Thoracic aorta (tissue), 2 donors: ENCODE results near the gene ACTRT2. TPM values are rescaled to one million over a fixed set of nuclear protein-coding genes. Genes with fewer than 3 reads are reported as not detected.
A peak's percentile ranks its signal among the peaks of the same experiment; 100 is the strongest.

Experiments
- ATAC-seq: fragments of 150-250 bp; one replicate; pipeline ENCODE4 v1.8.0; 2017; ENCODE audit warnings: low read depth; ENCODE audit not compliant: insufficient number of reproducible peaks, low FRiP score
- DNase-seq: peaks from one replicate; pipeline ENCODE4 v3.0.0-alpha.2; 2020; ENCODE audit warnings: low spot score
- H3K27ac ChIP-seq, 2 donors: fragments of 200-600 bp; sonication (generic); 1 replicate in 1 of 2; 2 replicates in 1 of 2; pipeline ENCODE4 v1.5.1; 2016; ENCODE audit warnings: mild to moderate bottlenecking in 2 of 2, moderate library complexity in 2 of 2
- H3K27me3 ChIP-seq: fragments of 200-600 bp; sonication (generic); replicated peaks from 2 replicates; pipeline ENCODE4 v1.6.0; 2016; ENCODE audit warnings: mild to moderate bottlenecking; ENCODE audit not compliant: insufficient read depth
- H3K36me3 ChIP-seq: fragments of 200-600 bp; sonication (generic); one replicate; pipeline ENCODE4 v1.5.1; 2016
- H3K4me1 ChIP-seq, 2 donors: fragments of 200-600 bp; sonication (generic); 1 replicate in 1 of 2; 2 replicates in 1 of 2; pipeline versions ENCODE4 v1.5.1 to v1.6.0; 2016; ENCODE audit warnings: low read depth in 2 of 2, mild to moderate bottlenecking in 1 of 2; ENCODE audit not compliant: control insufficient read depth in 1 of 2
- H3K4me3 ChIP-seq: fragments of 200-600 bp; sonication (generic); 2 replicates; pipeline ENCODE4 v1.5.1; 2016; ENCODE audit warnings: mild to moderate bottlenecking
- H3K9me3 ChIP-seq: fragments of 200-600 bp; sonication (generic); 2 replicates; pipeline ENCODE4 v1.5.1; 2016
- CTCF ChIP-seq: fragments of 200-600 bp; sonication (generic); IDR thresholded peaks from one replicate; pipeline ENCODE4 v1.5.1; 2019; ENCODE audit warnings: antibody characterized with exemption
- total RNA-seq, 2 donors: library from RNA; depleted of rRNA; stranded (reverse); fragments of >200 nt; gene quantifications; one replicate each; pipeline versions ENCODE4 v1.1.0 to v1.2.3, GENCODE V29; 2016

The ACTRT2 gene
- total RNA-seq, 2 donors from 2014 or later = not detected

- DNase-seq = no peak
- peak overlapping the region; percentile 58 to 94 for H3K27ac ChIP-seq
- peaks cover 8% of the 10 kb centered on the region for H3K36me3 ChIP-seq
- peaks cover 11 to 51% of the 10 kb centered on the region in 2 donors for H3K4me1 ChIP-seq
- no peak for TF ChIP-seq CTCF
- H3K4me3 ChIP-seq = peak overlapping the region; percentile 91
- H3K9me3 ChIP-seq = no peaks in the 10 kb centered on the region
- no peaks in the 10 kb centered on the region for H3K27me3 ChIP-seq
- ATAC-seq = no peak
These were observed 42.4 kb downstream of the ACTRT2 start for GRCh38 chr1:3063379-3064295.

- Histone ChIP-seq H3K27ac (peak overlapping the region; percentile 58 to 94), H3K4me3 (peak overlapping the region; percentile 91)
These were observed 43.1 kb downstream of the ACTRT2 start for GRCh38 chr1:3064296-3064850.

GRCh38 chr1:3064901-3065300 lies 43.6 kb downstream of the ACTRT2 start:
- ATAC-seq = no peak
- no peaks in the 10 kb centered on the region for H3K9me3 ChIP-seq
- peak overlapping the region; percentile 91 for H3K4me3 ChIP-seq
- TF ChIP-seq CTCF = no peak
- H3K27ac ChIP-seq = peak overlapping the region; percentile 58 to 94
- H3K27me3 ChIP-seq = no peaks in the 10 kb centered on the region
- peaks cover 11 to 51% of the 10 kb centered on the region in 2 donors for H3K4me1 ChIP-seq
- DNase-seq = no peak
- no peaks in the 10 kb centered on the region for H3K36me3 ChIP-seq

More at GRCh38 chr1:3064296-3064850, 43.1 kb downstream of the ACTRT2 start:
- Histone ChIP-seq H3K36me3 (peaks cover 2% of the 10 kb centered on the region), H3K27me3 (no peaks in the 10 kb centered on the region), H3K9me3 (no peaks in the 10 kb centered on the region), H3K4me1 (peaks cover 11 to 51% of the 10 kb centered on the region in 2 donors)
- no peak for TF ChIP-seq CTCF
- ATAC-seq (no peak), DNase-seq (no peak)

- H3K4me3 ChIP-seq = peak overlapping the region; percentile 91
- ATAC-seq = no peak
- peaks cover 11 to 51% of the 10 kb centered on the region in 2 donors for H3K4me1 ChIP-seq
- no peak for TF ChIP-seq CTCF
- H3K27ac ChIP-seq = peak overlapping the region in 1 of 2 donors; percentile 94
- DNase-seq = no peak
- no peaks in the 10 kb centered on the region for H3K36me3 ChIP-seq
- no peaks in the 10 kb centered on the region for H3K27me3 ChIP-seq
- no peaks in the 10 kb centered on the region for H3K9me3 ChIP-seq
These were observed 44.1 kb downstream of the ACTRT2 start for GRCh38 chr1:3065396-3065795.

- peak overlapping the region in 1 of 2 donors; percentile 94 for H3K27ac ChIP-seq
- no peak for ATAC-seq
- no peak for TF ChIP-seq CTCF
- DNase-seq = no peak
- no peaks in the 10 kb centered on the region for H3K27me3 ChIP-seq
- no peaks in the 10 kb centered on the region for H3K9me3 ChIP-seq
- H3K36me3 ChIP-seq = no peaks in the 10 kb centered on the region
- peak overlapping the region; percentile 91 for H3K4me3 ChIP-seq
- H3K4me1 ChIP-seq = peaks cover 11 to 51% of the 10 kb centered on the region in 2 donors
These were observed 44.5 kb downstream of the ACTRT2 start for GRCh38 chr1:3065797-3066196.
